ENCODE measurements around the gene SSH3. TPM values are rescaled to one million over a fixed set of nuclear protein-coding genes. Genes with fewer than 3 reads are reported as not detected.
A peak's percentile ranks its signal among the peaks of the same experiment; 100 is the strongest.

SSH3 gene
- total RNA-seq, 4 donors from 2014 or later = 28.2 to 51.5 (median 44.0) TPM

- Histone ChIP-seq H3K36me3 (peaks cover 42 to 51% (median 47%) of the 10 kb centered on the region in 4 donors), H3K27me3 (no peaks in the 10 kb centered on the region), H3K27ac (replicated peaks in 1 of 4) (peak overlapping the region; percentile 71 to 91 (median 84)), H3K9me3 (no peaks in the 10 kb centered on the region), H3K4me1 (peaks cover 56 to 89% (median 73%) of the 10 kb centered on the region in 4 donors), H3K4me3 (peak overlapping the region; percentile 38 to 56 (median 40))
- no peak for DNase-seq (ENCODE audit: extremely low spot score)
- TF ChIP-seq POLR2AphosphoS5 (IDR thresholded peaks at IDR 0.05) (no peak), POLR2A (IDR thresholded peaks at IDR 0.05; ENCODE audit: low read depth) (no peak), CTCF (IDR thresholded peaks at IDR 0.05) (no peak), EP300 (IDR thresholded peaks at IDR 0.05) (no peak)
- intact Hi-C loops (cut with DNase I) = no loop called here
- 69% methylated on average over 5 of the region's 14 CpGs for WGBS
Measured at GRCh38 chr11:67278135-67278938, 25.0 kb upstream of the SSH3 start.

GRCh38 chr11:67278939-67279588 lies 24.3 kb upstream of the SSH3 start:
- H3K36me3 ChIP-seq = peaks cover 49 to 58% (median 54%) of the 10 kb centered on the region in 4 donors
- H3K27me3 ChIP-seq = no peaks in the 10 kb centered on the region
- no peak for TF ChIP-seq POLR2A (IDR thresholded peaks at IDR 0.05; ENCODE audit: low read depth)
- no peak for TF ChIP-seq EP300 (IDR thresholded peaks at IDR 0.05)
- TF ChIP-seq CTCF (IDR thresholded peaks at IDR 0.05) = no peak
- no peak for TF ChIP-seq POLR2AphosphoS5 (IDR thresholded peaks at IDR 0.05)
- no peak overlapping the region for H3K4me3 ChIP-seq
- WGBS = 88% methylated on average over 11 of the region's 14 CpGs
- no peak for DNase-seq (ENCODE audit: extremely low spot score)
- peak overlapping the region; percentile 71 to 91 (median 84) for H3K27ac ChIP-seq (replicated peaks in 1 of 4)
- no peaks in the 10 kb centered on the region for H3K9me3 ChIP-seq
- intact Hi-C loops (cut with DNase I) = no loop called here
- H3K4me1 ChIP-seq = peaks cover 49 to 87% (median 66%) of the 10 kb centered on the region in 4 donors

- DNase-seq (ENCODE audit: extremely low spot score) = no peak
- Histone ChIP-seq H3K27me3 (no peaks in the 10 kb centered on the region), H3K9me3 (no peaks in the 10 kb centered on the region), H3K36me3 (peaks cover 56 to 65% (median 61%) of the 10 kb centered on the region in 4 donors), H3K27ac (replicated peaks in 1 of 4) (peak overlapping the region; percentile 7 to 87 (median 76)), H3K4me1 (peaks cover 42 to 82% (median 59%) of the 10 kb centered on the region in 4 donors), H3K4me3 (no peak overlapping the region)
- intact Hi-C loops (cut with DNase I) = no loop called here
- TF ChIP-seq POLR2AphosphoS5 (IDR thresholded peaks at IDR 0.05) = no peak
- no peak for TF ChIP-seq POLR2A (IDR thresholded peaks at IDR 0.05; ENCODE audit: low read depth)
- no peak for TF ChIP-seq EP300 (IDR thresholded peaks at IDR 0.05)
- 84% methylated on average over 15 of the region's 17 CpGs for WGBS
Measured at GRCh38 chr11:67279589-67280340, 23.6 kb upstream of the SSH3 start.

- H3K27me3 ChIP-seq = no peaks in the 10 kb centered on the region
- H3K27ac ChIP-seq (replicated peaks in 1 of 4) = peak overlapping the region in 3 of 4 donors; percentile 7 to 87 (median 80)
- H3K4me1 ChIP-seq = peaks cover 36 to 82% (median 53%) of the 10 kb centered on the region in 4 donors
- 50% methylated on average over 10 of the region's 13 CpGs for WGBS
- intact Hi-C loops (cut with DNase I) = no loop called here
- H3K36me3 ChIP-seq = peaks cover 62 to 71% (median 67%) of the 10 kb centered on the region in 4 donors
- no peak overlapping the region for H3K4me3 ChIP-seq
- TF ChIP-seq CTCF (IDR thresholded peaks at IDR 0.05) (no peak), POLR2A (IDR thresholded peaks at IDR 0.05; ENCODE audit: low read depth) (no peak), EP300 (IDR thresholded peaks at IDR 0.05) (no peak), POLR2AphosphoS5 (IDR thresholded peaks at IDR 0.05) (no peak)
- no peak for DNase-seq (ENCODE audit: extremely low spot score)
- no peaks in the 10 kb centered on the region for H3K9me3 ChIP-seq
Measured at GRCh38 chr11:67280341-67280787, 23.0 kb upstream of the SSH3 start.
